RWPE2 (cell line): ENCODE data around the gene PTPRN.

Experiments
- ATAC-seq: fragments of 200-7000 bp; cut with Tn5 transposase; 3 replicates; pipeline ENCODE4 v1.9.1; 2021; ENCODE audit warnings: low read depth
- DNase-seq: peaks from one replicate; pipeline ENCODE4 v3.0.0-alpha.2; 2020; ENCODE audit warnings: low spot score
- H3K27ac ChIP-seq: fragments of 450-650 bp; 2 replicates; pipeline ENCODE4 v1.5.1; 2017; ENCODE audit warnings: mild to moderate bottlenecking; ENCODE audit not compliant: poor library complexity, severe bottlenecking
- H3K27me3 ChIP-seq: fragments of 250-450 bp; sonication (Bioruptor Pico); 2 replicates; pipeline ENCODE4 v1.5.1; 2021; ENCODE audit warnings: mild to moderate bottlenecking, moderate library complexity; ENCODE audit not compliant: insufficient read depth, poor library complexity, severe bottlenecking
- H3K36me3 ChIP-seq: fragments of 250-450 bp; sonication (Bioruptor Pico); 2 replicates; pipeline ENCODE4 v1.5.1; 2020; ENCODE audit warnings: low read depth, mild to moderate bottlenecking, moderate library complexity
- H3K4me1 ChIP-seq: fragments of 250-450 bp; sonication (Bioruptor Pico); 2 replicates; pipeline ENCODE4 v1.5.1; 2021; ENCODE audit warnings: mild to moderate bottlenecking, moderate library complexity; ENCODE audit not compliant: insufficient read depth, poor library complexity, severe bottlenecking
- H3K4me3 ChIP-seq: fragments of 250-450 bp; sonication (Bioruptor Pico); 2 replicates; pipeline ENCODE4 v1.5.1; 2021; ENCODE audit warnings: mild to moderate bottlenecking, moderate library complexity; ENCODE audit not compliant: severe bottlenecking
- H3K9me3 ChIP-seq: fragments of 250-450 bp; sonication (Bioruptor Pico); 2 replicates; pipeline ENCODE4 v1.5.1; 2021; ENCODE audit warnings: mild to moderate bottlenecking, moderate library complexity; ENCODE audit not compliant: severe bottlenecking
- CTCF ChIP-seq: fragments of 450-650 bp; IDR thresholded peaks from one replicate; pipeline ENCODE4 v1.5.1; 2017; ENCODE audit warnings: mild to moderate bottlenecking, moderate library complexity; ENCODE audit not compliant: poor library complexity, severe bottlenecking

PTPRN gene

GRCh38 chr2:219296142-219296541, 13.1 kb downstream of the PTPRN start:
- no peak overlapping the region for H3K27ac ChIP-seq
- H3K4me3 ChIP-seq = no peak overlapping the region
- no peaks in the 10 kb centered on the region for H3K4me1 ChIP-seq
- H3K36me3 ChIP-seq = no peaks in the 10 kb centered on the region
- ATAC-seq = no peak
- H3K9me3 ChIP-seq = no peaks in the 10 kb centered on the region
- H3K27me3 ChIP-seq = no peaks in the 10 kb centered on the region
- no peak for TF ChIP-seq CTCF
- DNase-seq = no peak

- Histone ChIP-seq H3K27ac (peak overlapping the region; percentile 18), H3K9me3 (no peaks in the 10 kb centered on the region), H3K4me1 (peaks cover 8% of the 10 kb centered on the region), H3K4me3 (peak overlapping the region; percentile 20), H3K36me3 (no peaks in the 10 kb centered on the region), H3K27me3 (no peaks in the 10 kb centered on the region)
- DNase-seq = peak; percentile 73
- ATAC-seq = peak; percentile 72
- TF ChIP-seq CTCF = peak; percentile 98
Measured at GRCh38 chr2:219294356-219295351, 14.5 kb downstream of the PTPRN start.

- Histone ChIP-seq H3K36me3 (no peaks in the 10 kb centered on the region), H3K27ac (no peak overlapping the region), H3K4me3 (no peak overlapping the region), H3K4me1 (peaks cover 13% of the 10 kb centered on the region), H3K27me3 (no peaks in the 10 kb centered on the region), H3K9me3 (no peaks in the 10 kb centered on the region)
- no peak for DNase-seq
- ATAC-seq = no peak
- TF ChIP-seq CTCF = no peak
Measured at GRCh38 chr2:219293736-219294231, 15.4 kb downstream of the PTPRN start.

GRCh38 chr2:219292616-219293015, 16.6 kb downstream of the PTPRN start:
- Histone ChIP-seq H3K9me3 (no peaks in the 10 kb centered on the region), H3K4me1 (peaks cover 13% of the 10 kb centered on the region), H3K27ac (no peak overlapping the region), H3K27me3 (no peaks in the 10 kb centered on the region), H3K36me3 (no peaks in the 10 kb centered on the region), H3K4me3 (no peak overlapping the region)
- TF ChIP-seq CTCF = no peak
- DNase-seq = no peak
- ATAC-seq = no peak
